GM18526 (cell line): Measurements from ENCODE around the gene ACVR1C.

Source experiments
- POLR2A ChIP-seq: IDR thresholded peaks from 3 replicates; pipeline ENCODE4 v1.6.1; 2011; ENCODE audit not compliant: insufficient read length; ENCODE audit errors: extremely low read depth

The ACVR1C gene

GRCh38 chr2:157628477-157629415, at the start of gene ACVR1C:
ACVR1C (minus strand) TSS chr2:157628864; CDS start chr2:157628644, 220 bp downstream.
- no peak for TF ChIP-seq POLR2A

GRCh38 chr2:157677941-157678340, 49.3 kb upstream of the ACVR1C start:
- no peak for TF ChIP-seq POLR2A

GRCh38 chr2:157672129-157672528, 43.5 kb upstream of the ACVR1C start:
- no peak for TF ChIP-seq POLR2A

GRCh38 chr2:157662401-157662800, 33.7 kb upstream of the ACVR1C start:
- no peak for TF ChIP-seq POLR2A

- TF ChIP-seq POLR2A: no peak
These were observed 33.1 kb upstream of the ACVR1C start for GRCh38 chr2:157661776-157662175.

GRCh38 chr2:157657858-157658257, 29.2 kb upstream of the ACVR1C start:
- TF ChIP-seq POLR2A: no peak

- no peak for TF ChIP-seq POLR2A
These were observed 28.4 kb upstream of the ACVR1C start for GRCh38 chr2:157657101-157657500.

GRCh38 chr2:157644776-157645175, 16.1 kb upstream of the ACVR1C start:
- no peak for TF ChIP-seq POLR2A

- TF ChIP-seq POLR2A: no peak
These were observed 3.2 kb upstream of the ACVR1C start for GRCh38 chr2:157631861-157632260.

GRCh38 chr2:157627594-157628476, 829 bp downstream of the ACVR1C start:
- no peak for TF ChIP-seq POLR2A

GRCh38 chr2:157625296-157625695, 3.4 kb downstream of the ACVR1C start:
- TF ChIP-seq POLR2A: no peak

GRCh38 chr2:157620956-157621355, 7.7 kb downstream of the ACVR1C start:
- no peak for TF ChIP-seq POLR2A

GRCh38 chr2:157611726-157612125, 16.9 kb downstream of the ACVR1C start:
- no peak for TF ChIP-seq POLR2A

GRCh38 chr2:157611110-157611509, 17.6 kb downstream of the ACVR1C start:
- TF ChIP-seq POLR2A: no peak

- no peak for TF ChIP-seq POLR2A
These were observed 22.1 kb downstream of the ACVR1C start for GRCh38 chr2:157606534-157606933.

GRCh38 chr2:157603198-157603597, 25.5 kb downstream of the ACVR1C start:
- no peak for TF ChIP-seq POLR2A
